B cell (primary cell): Measurements from ENCODE around the gene DUOXA2. TPM values are rescaled to one million over a fixed set of nuclear protein-coding genes. Genes with fewer than 3 reads are reported as not detected.

Source experiments
- ATAC-seq: fragments of 200-7000 bp; cut with Tn5 transposase; one replicate; pipeline ENCODE4 v1.10.0; 2021; ENCODE audit warnings: low read depth, mild to moderate bottlenecking, moderate number of reproducible peaks, moderate library complexity
- CTCF ChIA-PET: fragments of 350-600 bp; sonication (Branson Sonifier 250); formaldehyde crosslinking; loops from one replicate; lab custom pipeline; 2021; ENCODE audit warnings: antibody characterized with exemption, inconsistent platforms; lab: Charles Lee
- POLR2A ChIA-PET: fragments of 350-600 bp; sonication (Branson Sonifier 250); formaldehyde crosslinking; loops from one replicate; lab custom pipeline; 2021; ENCODE audit warnings: antibody characterized with exemption; lab: Charles Lee
- DNase-seq: peaks from one replicate; pipeline ENCODE4 v3.0.0; 2013
- H2AFZ ChIP-seq: 2 replicates; pipeline ENCODE4 v1.6.1; 2012; ENCODE audit warnings: mild to moderate bottlenecking, low read depth, low read length; ENCODE audit not compliant: insufficient read depth, poor library complexity, severe bottlenecking
- H3K27ac ChIP-seq, 2 donors: 1 replicate in 1 of 2; 2 replicates in 1 of 2; pipeline ENCODE4 v1.5.1; 2012 to 2013; ENCODE audit warnings: low read length in 2 of 2, mild to moderate bottlenecking in 2 of 2, moderate library complexity in 1 of 2
- H3K27me3 ChIP-seq, 4 experiments: fragments of 200-600 bp in 1 of 4; sonication (generic) in 1 of 4; replicated peaks in 1 of 4; 1 replicate in 2 of 4; 2 replicates in 2 of 4; pipeline versions ENCODE4 v1.6.1 to v1.7.0; 2013 to 2016; ENCODE audit warnings: low read length in 3 of 4, mild to moderate bottlenecking in 2 of 4, mixed read lengths in 1 of 4, moderate library complexity in 1 of 4; ENCODE audit not compliant: insufficient read depth in 4 of 4, control insufficient read depth in 3 of 4; ENCODE audit errors: control extremely low read depth in 1 of 4
- H3K36me3 ChIP-seq, 2 experiments: replicated peaks in 1 of 2; 1 replicate in 1 of 2; 2 replicates in 1 of 2; pipeline versions ENCODE4 v1.6.1 to v1.7.1; 2013; ENCODE audit warnings: low read length in 1 of 2; ENCODE audit not compliant: insufficient read depth in 2 of 2, control insufficient read depth in 1 of 2; ENCODE audit errors: control extremely low read depth in 1 of 2, extremely low read depth in 1 of 2
- H3K4me1 ChIP-seq, 2 donors: fragments of 200-600 bp in 1 of 2; sonication (generic) in 1 of 2; 1 replicate in 1 of 2; 2 replicates in 1 of 2; pipeline versions ENCODE4 v1.5.1 to v1.6.1; 2013 to 2017; ENCODE audit warnings: low read length in 2 of 2; ENCODE audit not compliant: control insufficient read depth in 2 of 2, insufficient read depth in 2 of 2
- H3K4me2 ChIP-seq: replicated peaks from 2 replicates; pipeline ENCODE3; 2012; ENCODE audit warnings: mild to moderate bottlenecking, low read depth, low read length; ENCODE audit not compliant: poor library complexity, severe bottlenecking
- H3K4me3 ChIP-seq, 5 experiments: fragments of 200-600 bp in 1 of 5; sonication (generic) in 1 of 5; 1 replicate in 3 of 5; 2 replicates in 2 of 5; pipeline versions ENCODE4 v1.5.1 to v1.7.0; 2011 to 2016; ENCODE audit warnings: low read length in 4 of 5, mild to moderate bottlenecking in 4 of 5, low read depth in 2 of 5, control low read depth in 1 of 5, moderate library complexity in 1 of 5; ENCODE audit not compliant: insufficient read depth in 1 of 5; ENCODE audit errors: control extremely low read depth in 1 of 5, extremely low read depth in 1 of 5
- H3K79me2 ChIP-seq: fragments of 200-600 bp; sonication (generic); one replicate; pipeline ENCODE4 v1.6.0; 2016; ENCODE audit warnings: low read length; ENCODE audit not compliant: control insufficient read depth, insufficient read depth
- H3K9ac ChIP-seq: fragments of 200-600 bp; sonication (generic); 2 replicates; pipeline ENCODE4 v1.6.1; 2017; ENCODE audit warnings: mild to moderate bottlenecking, low read length, moderate library complexity
- H3K9me3 ChIP-seq, 3 donors: one replicate each; pipeline versions ENCODE4 v1.6.1 to v1.7.1; 2013; ENCODE audit warnings: low read length in 2 of 3; ENCODE audit not compliant: control insufficient read depth in 2 of 3, insufficient read depth in 1 of 3; ENCODE audit errors: control extremely low read depth in 1 of 3
- H4K20me1 ChIP-seq: 2 replicates; pipeline ENCODE4 v1.6.0; 2012; ENCODE audit warnings: mild to moderate bottlenecking, low read length; ENCODE audit not compliant: insufficient read depth, control insufficient read depth, poor library complexity, severe bottlenecking
- H3K27ac Mint-ChIP-seq: one replicate; pipeline ENCODE4 v1.8.0; 2021; ENCODE audit warnings: mixed read lengths
- H3K27me3 Mint-ChIP-seq: one replicate; pipeline ENCODE4 v1.8.0; 2021; ENCODE audit warnings: mixed read lengths
- H3K4me1 Mint-ChIP-seq: one replicate; pipeline ENCODE4 v1.8.0; 2021; ENCODE audit warnings: mixed read lengths
- H3K4me3 Mint-ChIP-seq: one replicate; pipeline ENCODE4 v1.8.0; 2021; ENCODE audit warnings: mixed read lengths
- H3K9me3 Mint-ChIP-seq: one replicate; pipeline ENCODE4 v1.8.0; 2022; ENCODE audit warnings: mixed read lengths; ENCODE audit not compliant: insufficient read depth
- CTCF ChIP-seq: fragments of 200-600 bp; IDR thresholded peaks from one replicate; pipeline ENCODE4 v1.8.0; 2022; ENCODE audit warnings: antibody characterized with exemption, mild to moderate bottlenecking
- EZH2 ChIP-seq: IDR thresholded peaks from 2 replicates; pipeline ENCODE4 v1.6.1; 2012; ENCODE audit warnings: borderline replicate concordance, low read depth, mild to moderate bottlenecking, moderate library complexity, low read length; ENCODE audit not compliant: insufficient read depth, poor library complexity, severe bottlenecking
- WGBS: methylation state at CpG from one replicate; pipeline ENCODE4 v1.1.5; 2013; ENCODE audit warnings: missing lambda C conversion rate; ENCODE audit not compliant: insufficient coverage; 5-methylcytosine and 5-hydroxymethylcytosine counted together
- intact Hi-C: fragments of 100-400 bp; cut with micrococcal nuclease; formaldehyde crosslinking; loops from one replicate; pipeline ENCODE4 v1.10.0; 2022
- polyA plus RNA-seq: library from polyadenylated mRNA; depleted of rRNA; stranded (reverse); fragments of >200 nt; gene quantifications from 2 replicates; pipeline ENCODE4 v1.2.3, GENCODE V29; 2012
- total RNA-seq, 2 donors: library from RNA; stranded (reverse); fragments of 120-200 nt in 1 of 2; gene quantifications; 1 replicate in 1 of 2; 2 replicates in 1 of 2; pipeline versions ENCODE4 v1.2.3 to v1.2.4, GENCODE V29; 2013 to 2022

DUOXA2 gene
- total and polyA plus RNA-seq, 2 donors (not counting 1 experiment from before 2014, with no cell fraction given): not detected

- Histone ChIP-seq H3K4me2 (no peak overlapping the region), H3K9ac (no peak overlapping the region), H2AFZ (no peak overlapping the region), H3K27me3 (no peaks in the 10 kb centered on the region), H3K4me1 (no peaks in the 10 kb centered on the region), H3K79me2 (no peaks in the 10 kb centered on the region), H3K4me3 (no peak overlapping the region), H3K36me3 (no peaks in the 10 kb centered on the region), H4K20me1 (no peaks in the 10 kb centered on the region), H3K27ac (no peak overlapping the region), H3K9me3 (no peaks in the 10 kb centered on the region)
- intact Hi-C loops: no loop called here
- DNase-seq: no peak
- H3K27me3 Mint-ChIP-seq: no peaks in the 10 kb centered on the region
- no peak overlapping the region for H3K4me3 Mint-ChIP-seq
- TF ChIP-seq EZH2 (no peak), CTCF (no peak)
- H3K27ac Mint-ChIP-seq: no peak overlapping the region
- no peaks in the 10 kb centered on the region for H3K4me1 Mint-ChIP-seq
- 90% methylated on average over 9 of the region's 9 CpGs for WGBS
- CTCF ChIA-PET: interaction anchor here (1.4 kb wide), 1 partner anchor 13 kb away, joined by 3 read pairs; no protein-coding TSS in a partner anchor
- ATAC-seq: no peak
- no peaks in the 10 kb centered on the region for H3K9me3 Mint-ChIP-seq
- POLR2A ChIA-PET: no interaction called here
These were observed 30.6 kb downstream of the DUOXA2 start for GRCh38 chr15:45144775-45145174.

GRCh38 chr15:45146405-45146804 is 32.3 kb downstream of the DUOXA2 start:
- Histone ChIP-seq H3K9ac (no peak overlapping the region), H3K27ac (no peak overlapping the region), H2AFZ (no peak overlapping the region), H3K4me3 (no peak overlapping the region), H3K27me3 (no peaks in the 10 kb centered on the region), H3K79me2 (no peaks in the 10 kb centered on the region), H3K36me3 (no peaks in the 10 kb centered on the region), H4K20me1 (no peaks in the 10 kb centered on the region), H3K4me2 (no peak overlapping the region), H3K9me3 (no peaks in the 10 kb centered on the region), H3K4me1 (no peaks in the 10 kb centered on the region)
- no peak for TF ChIP-seq CTCF
- TF ChIP-seq EZH2: no peak
- POLR2A ChIA-PET: no interaction called here
- no peak for ATAC-seq
- no peak overlapping the region for H3K27ac Mint-ChIP-seq
- no peaks in the 10 kb centered on the region for H3K9me3 Mint-ChIP-seq
- H3K4me3 Mint-ChIP-seq: no peak overlapping the region
- H3K4me1 Mint-ChIP-seq: no peaks in the 10 kb centered on the region
- 95% methylated on average over 2 of the region's 4 CpGs for WGBS
- intact Hi-C loops: no loop called here
- no peaks in the 10 kb centered on the region for H3K27me3 Mint-ChIP-seq
- DNase-seq: no peak
- CTCF ChIA-PET: interaction anchor here (0.5 to 1.4 kb wide), 4 partner anchors 14 to 156 kb away, joined by 3 to 5 read pairs (median 4); no protein-coding TSS in a partner anchor
